DND-41 (cell line): Measurements from ENCODE around the gene UST.

Source experiments
- ATAC-seq: fragments of 200-7000 bp; cut with Tn5 transposase; 3 replicates; pipeline ENCODE4 v1.9.1; 2021; ENCODE audit warnings: low read depth; ENCODE audit not compliant: insufficient read depth
- DNase-seq: peaks from one replicate; pipeline ENCODE4 v3.0.0-alpha.2; 2020
- H2AFZ ChIP-seq: 2 replicates; pipeline ENCODE4 v1.6.0; 2012; ENCODE audit warnings: low read depth, low read length
- H3K27ac ChIP-seq: 2 replicates; pipeline ENCODE4 v1.5.1; 2012; ENCODE audit warnings: low read length, inconsistent platforms
- H3K27me3 ChIP-seq: fragments of 200-600 bp; sonication (generic); 2 replicates; pipeline ENCODE4 v1.6.0; 2012; ENCODE audit warnings: low read length, mild to moderate bottlenecking, inconsistent platforms; ENCODE audit not compliant: insufficient read depth, poor library complexity
- H3K36me3 ChIP-seq: 2 replicates; pipeline ENCODE4 v1.5.1; 2012; ENCODE audit warnings: low read length, inconsistent platforms; ENCODE audit not compliant: insufficient read depth
- H3K4me1 ChIP-seq: 2 replicates; pipeline ENCODE4 v1.5.1; 2012; ENCODE audit warnings: mild to moderate bottlenecking, low read length; ENCODE audit not compliant: insufficient read depth
- H3K4me2 ChIP-seq: 2 replicates; pipeline ENCODE4 v1.6.0; 2012; ENCODE audit warnings: mild to moderate bottlenecking, moderate library complexity, low read length, inconsistent platforms; ENCODE audit not compliant: insufficient read depth
- H3K4me3 ChIP-seq, 2 experiments: fragments of 200-600 bp in 1 of 2; shearing (Covaris generic) in 1 of 2; 2 replicates each; pipeline ENCODE4 v1.5.1; 2012 to 2016; ENCODE audit warnings: inconsistent platforms in 2 of 2, low read length in 2 of 2, mild to moderate bottlenecking in 2 of 2, low read depth in 1 of 2, moderate library complexity in 1 of 2
- H3K79me2 ChIP-seq: 2 replicates; pipeline ENCODE4 v1.6.0; 2012; ENCODE audit warnings: low read length, inconsistent platforms; ENCODE audit not compliant: insufficient read depth
- H3K9ac ChIP-seq: 2 replicates; pipeline ENCODE4 v1.6.0; 2012; ENCODE audit warnings: low read depth, mild to moderate bottlenecking, inconsistent platforms, low read length, moderate library complexity
- H3K9me3 ChIP-seq: 2 replicates; pipeline ENCODE4 v1.5.1; 2012; ENCODE audit warnings: low read length, moderate library complexity, mild to moderate bottlenecking, inconsistent platforms; ENCODE audit not compliant: insufficient read depth, severe bottlenecking
- H4K20me1 ChIP-seq: 2 replicates; pipeline ENCODE4 v1.6.0; 2012; ENCODE audit warnings: low read length; ENCODE audit not compliant: insufficient read depth
- EZH2 ChIP-seq: IDR thresholded peaks from 3 replicates; pipeline ENCODE4 v1.6.1; 2012; ENCODE audit warnings: borderline replicate concordance, low read depth, mild to moderate bottlenecking, moderate library complexity, low read length, inconsistent platforms; ENCODE audit not compliant: severe bottlenecking
- TF ChIP-seq, protein P1 (sequence below): IDR thresholded peaks from 2 replicates; pipeline ENCODE4 v1.5.1; 2012; ENCODE audit warnings: borderline replicate concordance, low read length, moderate library complexity, mild to moderate bottlenecking; ENCODE audit not compliant: poor library complexity, severe bottlenecking; ENCODE audit errors: extremely low read depth

UST gene

DNA sequence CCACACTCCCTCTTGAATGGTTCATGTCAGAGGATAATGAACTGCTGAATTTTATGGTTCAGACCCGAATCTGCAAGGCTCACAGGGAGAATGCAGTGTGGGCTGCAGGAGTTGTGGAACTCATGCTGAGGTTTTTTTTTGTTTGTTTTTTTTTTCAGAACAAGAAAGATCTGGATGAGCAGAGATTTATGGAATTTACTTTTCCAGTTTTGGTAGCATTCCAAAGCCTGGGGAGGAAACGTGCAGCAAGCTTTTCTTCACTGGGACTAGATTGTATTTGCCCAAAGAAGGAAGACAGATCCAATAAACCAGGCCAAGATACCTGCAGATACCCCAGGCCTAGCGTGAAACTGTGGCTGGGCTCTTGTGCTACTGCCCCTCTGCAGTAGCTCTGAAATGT, 346.8 kb downstream of the UST start:
- Histone ChIP-seq H4K20me1 (no peaks in the 10 kb centered on the region), H2AFZ (peak overlapping the region; percentile 56), H3K79me2 (no peaks in the 10 kb centered on the region), H3K4me3 (peak overlapping the region in 1 of 2 experiments; percentile 15; a peak in 1 of 4 replicates), H3K36me3 (peaks cover 3% of the 10 kb centered on the region), H3K27ac (peak overlapping the region; percentile 88), H3K4me2 (peak overlapping the region; percentile 47; the same call in 1 of the 2 replicates), H3K27me3 (no peaks in the 10 kb centered on the region), H3K4me1 (peaks cover 58% of the 10 kb centered on the region), H3K9me3 (peaks cover 18% of the 10 kb centered on the region), H3K9ac (peak overlapping the region; percentile 25)
- DNase-seq (no peak), ATAC-seq (no peak)
- TF ChIP-seq, protein P1, sequence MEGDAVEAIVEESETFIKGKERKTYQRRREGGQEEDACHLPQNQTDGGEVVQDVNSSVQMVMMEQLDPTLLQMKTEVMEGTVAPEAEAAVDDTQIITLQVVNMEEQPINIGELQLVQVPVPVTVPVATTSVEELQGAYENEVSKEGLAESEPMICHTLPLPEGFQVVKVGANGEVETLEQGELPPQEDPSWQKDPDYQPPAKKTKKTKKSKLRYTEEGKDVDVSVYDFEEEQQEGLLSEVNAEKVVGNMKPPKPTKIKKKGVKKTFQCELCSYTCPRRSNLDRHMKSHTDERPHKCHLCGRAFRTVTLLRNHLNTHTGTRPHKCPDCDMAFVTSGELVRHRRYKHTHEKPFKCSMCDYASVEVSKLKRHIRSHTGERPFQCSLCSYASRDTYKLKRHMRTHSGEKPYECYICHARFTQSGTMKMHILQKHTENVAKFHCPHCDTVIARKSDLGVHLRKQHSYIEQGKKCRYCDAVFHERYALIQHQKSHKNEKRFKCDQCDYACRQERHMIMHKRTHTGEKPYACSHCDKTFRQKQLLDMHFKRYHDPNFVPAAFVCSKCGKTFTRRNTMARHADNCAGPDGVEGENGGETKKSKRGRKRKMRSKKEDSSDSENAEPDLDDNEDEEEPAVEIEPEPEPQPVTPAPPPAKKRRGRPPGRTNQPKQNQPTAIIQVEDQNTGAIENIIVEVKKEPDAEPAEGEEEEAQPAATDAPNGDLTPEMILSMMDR = no peak
- no peak for TF ChIP-seq EZH2

DNA sequence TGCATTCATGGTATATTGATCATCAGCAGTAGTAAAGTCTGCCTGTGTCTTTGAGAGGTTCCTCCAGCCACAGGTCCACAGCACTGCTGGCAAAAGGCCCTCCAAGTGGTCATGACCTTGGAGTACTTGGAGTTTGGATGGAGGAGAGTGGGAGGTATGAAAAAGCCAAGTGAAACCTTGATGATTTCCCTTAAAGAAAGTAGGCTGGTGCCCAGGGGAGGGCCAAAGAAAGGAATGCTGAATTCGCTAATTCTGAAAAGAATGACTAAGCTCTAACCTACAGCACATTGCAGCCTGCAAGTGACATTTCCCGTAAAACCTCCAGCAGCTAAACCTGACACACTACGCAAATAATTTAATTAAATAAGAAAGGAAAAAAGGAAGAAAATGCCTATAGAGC, 347.3 kb downstream of the UST start:
- DNase-seq (no peak), ATAC-seq (no peak)
- H2AFZ ChIP-seq = peak overlapping the region; percentile 56
- H3K27ac ChIP-seq = peak overlapping the region; percentile 88
- no peaks in the 10 kb centered on the region for H4K20me1 ChIP-seq
- H3K9me3 ChIP-seq = peaks cover 23% of the 10 kb centered on the region
- H3K9ac ChIP-seq = peak overlapping the region; percentile 25
- H3K4me1 ChIP-seq = peaks cover 58% of the 10 kb centered on the region
- H3K4me2 ChIP-seq = peak overlapping the region; percentile 47
- H3K36me3 ChIP-seq = peaks cover 3% of the 10 kb centered on the region
- peak overlapping the region in 1 of 2 experiments; percentile 15; a peak in 1 of 4 replicates for H3K4me3 ChIP-seq
- no peaks in the 10 kb centered on the region for H3K27me3 ChIP-seq
- TF ChIP-seq, protein P1 = no peak
- TF ChIP-seq EZH2 = no peak
- no peaks in the 10 kb centered on the region for H3K79me2 ChIP-seq

DNA sequence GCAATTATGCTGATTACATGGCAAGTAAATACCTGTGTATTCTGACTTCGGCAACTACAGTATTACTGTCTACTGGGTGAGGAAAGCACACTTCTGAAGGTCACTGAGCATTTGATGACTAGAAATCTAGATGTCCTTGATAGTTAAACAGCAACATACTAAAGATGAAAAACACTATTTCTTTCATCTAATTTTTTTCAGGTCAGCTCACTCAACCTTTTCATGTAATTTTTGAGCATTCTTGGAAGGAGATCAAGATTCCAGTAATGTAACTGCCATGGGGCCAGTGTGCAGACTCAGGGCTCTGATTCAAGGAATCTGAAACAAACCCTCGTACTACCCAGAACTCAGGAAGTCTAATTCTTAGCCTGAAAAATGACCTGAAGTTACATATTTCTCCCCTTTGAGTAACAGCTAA, 348.1 kb downstream of the UST start:
- Histone ChIP-seq H2AFZ (0 out of 2 replicates have a peak overlapping the region, but pooled peaks have one; percentile 36), H3K79me2 (no peaks in the 10 kb centered on the region), H3K4me1 (peaks cover 58% of the 10 kb centered on the region), H3K9me3 (peaks cover 30% of the 10 kb centered on the region), H3K27me3 (no peaks in the 10 kb centered on the region), H3K9ac (peak overlapping the region; percentile 25), H4K20me1 (no peaks in the 10 kb centered on the region), H3K27ac (peak overlapping the region; percentile 88), H3K4me3 (peak overlapping the region in 1 of 2 experiments; percentile 15; a peak in 1 of 4 replicates), H3K36me3 (peaks cover 3% of the 10 kb centered on the region), H3K4me2 (peak overlapping the region; percentile 47)
- DNase-seq (peak; percentile 69), ATAC-seq (peak; percentile 70)
- TF ChIP-seq, protein P1 = no peak
- no peak for TF ChIP-seq EZH2
